GM21515 (cell line): Measurements from ENCODE around the gene EPS8.

Experiments used
- ATAC-seq: cut with Tn5 transposase; IDR thresholded peaks from one replicate; pipeline ENCODE4 v1.9.1; 2021; ENCODE audit not compliant: unreplicated experiment

The EPS8 gene

DNA sequence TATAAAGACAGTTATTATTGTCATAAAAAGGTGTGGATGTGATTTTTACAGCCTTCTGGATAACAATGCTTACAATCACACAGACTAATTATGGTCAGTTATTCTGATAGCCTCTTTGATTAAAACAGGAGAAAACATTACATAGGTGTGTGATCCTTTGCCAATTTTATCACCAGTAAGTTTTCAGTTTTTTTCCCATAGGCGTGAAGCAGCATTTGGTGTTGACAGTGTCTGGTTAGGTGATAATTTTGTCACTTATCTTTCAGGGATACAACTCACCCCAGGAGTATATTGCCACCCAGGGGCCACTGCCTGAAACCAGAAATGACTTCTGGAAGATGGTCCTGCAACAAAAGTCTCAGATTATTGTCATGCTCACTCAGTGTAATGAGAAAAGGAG, 208.8 kb downstream of the EPS8 start:
- ATAC-seq, result no peak

DNA sequence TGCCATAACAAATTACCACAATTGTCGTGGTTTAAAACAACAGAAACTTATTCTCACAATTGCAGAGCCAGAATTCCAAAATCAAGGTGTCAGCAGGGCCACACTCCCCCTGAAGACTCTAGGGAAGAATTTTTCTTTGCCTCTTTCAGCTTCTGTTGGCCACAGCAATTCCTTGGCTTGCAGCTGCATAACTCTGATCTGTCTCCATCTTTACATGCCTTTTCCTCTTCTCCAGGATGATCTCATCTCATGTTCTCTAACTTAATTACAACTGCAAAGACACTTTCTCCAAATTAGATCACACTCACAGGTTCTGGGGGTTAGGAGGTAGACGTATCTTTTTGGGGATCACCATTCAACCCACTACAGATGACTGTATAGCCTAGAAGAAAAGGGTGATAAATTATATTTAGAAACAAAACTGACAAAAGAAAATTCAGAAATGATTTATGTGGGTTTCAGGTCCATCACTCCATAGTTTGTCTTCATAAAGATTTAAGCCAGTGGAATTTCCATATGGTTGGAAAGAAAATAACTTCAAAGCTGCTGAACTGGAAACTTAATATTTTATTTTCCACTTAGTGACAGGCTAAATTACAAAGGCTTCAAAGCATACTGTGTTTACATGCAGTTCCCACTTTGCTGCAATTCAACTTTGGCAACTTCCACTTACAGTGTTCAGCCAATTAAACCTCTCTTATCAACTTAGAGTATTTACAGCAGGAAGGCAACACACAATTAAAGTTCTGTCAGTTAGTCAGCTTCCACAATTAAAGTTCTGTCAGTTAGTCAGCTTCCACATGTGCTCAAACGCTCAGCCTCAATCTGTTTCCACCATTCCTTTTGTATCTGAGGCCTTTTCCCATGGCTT, 213.3 kb downstream of the EPS8 start:
- ATAC-seq, result no peak

DNA sequence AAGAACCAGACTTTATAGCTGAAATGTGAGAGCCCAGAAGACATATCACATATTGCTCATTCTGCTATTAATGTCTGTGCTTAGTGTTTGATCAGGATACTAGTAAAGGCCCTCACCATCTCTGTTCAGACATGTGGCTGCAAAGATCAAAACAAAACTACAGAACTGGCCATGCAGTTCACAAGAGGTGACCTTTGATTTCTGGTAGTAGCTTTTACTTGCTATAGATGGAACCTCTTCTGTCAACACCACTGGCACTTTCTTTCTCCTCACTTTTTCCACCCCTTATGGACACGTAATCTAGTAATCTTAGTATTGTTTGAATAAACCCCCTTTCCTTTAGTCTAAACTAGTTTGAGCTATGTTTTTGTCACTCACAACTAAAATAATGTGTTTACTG, 214.8 kb downstream of the EPS8 start:
- ATAC-seq, result no peak
